Measurements from ENCODE around the gene UNC45A.

The UNC45A gene

DNA sequence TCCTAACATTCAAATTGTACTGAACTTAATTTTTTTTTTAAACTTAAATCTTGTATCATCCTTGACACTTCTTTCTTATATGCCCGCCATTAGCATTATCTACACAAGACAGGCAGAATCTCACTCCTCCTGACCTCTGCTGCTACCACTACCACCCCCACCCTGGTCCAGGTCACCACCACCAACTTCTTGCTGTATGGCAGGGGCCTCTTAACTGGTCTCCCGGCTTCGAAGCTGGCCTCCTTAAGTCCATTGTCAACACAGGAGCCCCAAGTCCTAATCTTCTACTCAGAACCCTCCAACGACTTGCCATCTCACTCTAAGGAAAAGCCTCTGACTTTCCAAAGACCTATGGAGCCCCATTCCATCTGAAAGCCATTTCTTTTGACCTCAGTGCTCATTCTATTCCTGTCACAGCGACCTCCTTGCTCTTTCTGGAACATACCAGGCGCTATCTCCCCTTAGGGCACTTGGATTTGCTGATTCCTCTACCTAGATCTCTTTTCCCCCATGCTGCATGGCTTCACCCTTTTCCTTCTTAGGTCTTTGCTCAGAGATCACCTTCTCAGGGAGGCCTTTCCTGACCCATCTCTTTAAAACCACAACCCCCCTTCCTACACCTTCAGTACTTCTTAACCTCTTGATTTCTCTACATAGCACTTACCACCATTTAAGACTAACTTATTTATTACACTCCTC is 56.7 kb downstream of the UNC45A start:
- H3K79me2 ChIP-seq (ENCODE audit: low read length): peaks cover 75% of the 10 kb centered on the region
- no peaks in the 10 kb centered on the region for H3K9me3 ChIP-seq (replicated peaks; ENCODE audit: insufficient read depth, low read length)
- no peaks in the 10 kb centered on the region for H3K36me3 ChIP-seq (replicated peaks; ENCODE audit: insufficient read depth, low read length)
- DNase-seq: no peak
- H3K4me2 ChIP-seq (ENCODE audit: low read depth, low read length): no peak overlapping the region
- H3K9ac ChIP-seq (ENCODE audit: low read length): no peak overlapping the region
- no peak for TF ChIP-seq EZH2 (optimal IDR thresholded peaks at IDR 0.05; ENCODE audit: low read depth, low read length)
- TF ChIP-seq, protein P1, sequence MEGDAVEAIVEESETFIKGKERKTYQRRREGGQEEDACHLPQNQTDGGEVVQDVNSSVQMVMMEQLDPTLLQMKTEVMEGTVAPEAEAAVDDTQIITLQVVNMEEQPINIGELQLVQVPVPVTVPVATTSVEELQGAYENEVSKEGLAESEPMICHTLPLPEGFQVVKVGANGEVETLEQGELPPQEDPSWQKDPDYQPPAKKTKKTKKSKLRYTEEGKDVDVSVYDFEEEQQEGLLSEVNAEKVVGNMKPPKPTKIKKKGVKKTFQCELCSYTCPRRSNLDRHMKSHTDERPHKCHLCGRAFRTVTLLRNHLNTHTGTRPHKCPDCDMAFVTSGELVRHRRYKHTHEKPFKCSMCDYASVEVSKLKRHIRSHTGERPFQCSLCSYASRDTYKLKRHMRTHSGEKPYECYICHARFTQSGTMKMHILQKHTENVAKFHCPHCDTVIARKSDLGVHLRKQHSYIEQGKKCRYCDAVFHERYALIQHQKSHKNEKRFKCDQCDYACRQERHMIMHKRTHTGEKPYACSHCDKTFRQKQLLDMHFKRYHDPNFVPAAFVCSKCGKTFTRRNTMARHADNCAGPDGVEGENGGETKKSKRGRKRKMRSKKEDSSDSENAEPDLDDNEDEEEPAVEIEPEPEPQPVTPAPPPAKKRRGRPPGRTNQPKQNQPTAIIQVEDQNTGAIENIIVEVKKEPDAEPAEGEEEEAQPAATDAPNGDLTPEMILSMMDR (IDR thresholded peaks at IDR 0.05; ENCODE audit: low read length): no peak
- H4K20me1 ChIP-seq (ENCODE audit: insufficient read depth, low read length): no peaks in the 10 kb centered on the region; the same call in 1 of the 2 replicates
- H3K4me1 ChIP-seq (ENCODE audit: low read length): peaks cover 45% of the 10 kb centered on the region
- H3K4me3 ChIP-seq (ENCODE audit: low read length): no peak overlapping the region
- peaks cover 26% of the 10 kb centered on the region for H3F3A ChIP-seq (ENCODE audit: insufficient read depth, low read length)
- H3K27me3 ChIP-seq (replicated peaks; ENCODE audit: insufficient read depth, low read length): no peaks in the 10 kb centered on the region
- no peak overlapping the region for H3K27ac ChIP-seq (ENCODE audit: low read length)
- H3K9me2 ChIP-seq (replicated peaks; ENCODE audit: insufficient read depth, low read length): no peaks in the 10 kb centered on the region
- H2AFZ ChIP-seq (ENCODE audit: low read length): no peak overlapping the region

GRCh38 chr15:90994059-90994416 is 59.0 kb downstream of the UNC45A start:
- Histone ChIP-seq H3F3A (ENCODE audit: insufficient read depth, low read length) (peaks cover 6% of the 10 kb centered on the region), H2AFZ (ENCODE audit: low read length) (peak overlapping the region; percentile 97), H3K27ac (ENCODE audit: low read length) (peak overlapping the region; percentile 66; the same call in 1 of the 2 replicates), H3K9me3 (replicated peaks; ENCODE audit: insufficient read depth, low read length) (no peaks in the 10 kb centered on the region), H3K9me2 (replicated peaks; ENCODE audit: insufficient read depth, low read length) (no peaks in the 10 kb centered on the region), H4K20me1 (ENCODE audit: insufficient read depth, low read length) (no peaks in the 10 kb centered on the region), H3K9ac (ENCODE audit: low read length) (peak overlapping the region; percentile 98), H3K79me2 (ENCODE audit: low read length) (peaks cover 52% of the 10 kb centered on the region), H3K4me3 (ENCODE audit: low read length) (peak overlapping the region; percentile 92), H3K4me1 (ENCODE audit: low read length) (peaks cover 22% of the 10 kb centered on the region), H3K27me3 (replicated peaks; ENCODE audit: insufficient read depth, low read length) (no peaks in the 10 kb centered on the region), H3K4me2 (ENCODE audit: low read depth, low read length) (peak overlapping the region; percentile 69; the same call in 1 of the 2 replicates), H3K36me3 (replicated peaks; ENCODE audit: insufficient read depth, low read length) (no peaks in the 10 kb centered on the region)
- TF ChIP-seq EZH2 (optimal IDR thresholded peaks at IDR 0.05; ENCODE audit: low read depth, low read length) (no peak), EZH2phosphoT487 (IDR thresholded peaks at IDR 0.05; ENCODE audit: low read length) (no peak)
- TF ChIP-seq, protein P1 (IDR thresholded peaks at IDR 0.05; ENCODE audit: low read length): no peak
- DNase-seq: peak; percentile 21

- no peak for TF ChIP-seq EZH2phosphoT487 (IDR thresholded peaks at IDR 0.05; ENCODE audit: low read length)
- no peak for TF ChIP-seq EZH2 (optimal IDR thresholded peaks at IDR 0.05; ENCODE audit: low read depth, low read length)
- TF ChIP-seq, protein P1 (IDR thresholded peaks at IDR 0.05; ENCODE audit: low read length): no peak
- peaks cover 45% of the 10 kb centered on the region for H3K79me2 ChIP-seq (ENCODE audit: low read length)
- no peaks in the 10 kb centered on the region for H3K9me2 ChIP-seq (replicated peaks; ENCODE audit: insufficient read depth, low read length)
- peak within 1 kb of the TSS; percentile 97 for H2AFZ ChIP-seq (ENCODE audit: low read length)
- no peaks in the 10 kb centered on the region for H3K36me3 ChIP-seq (replicated peaks; ENCODE audit: insufficient read depth, low read length)
- peak within 1 kb of the TSS; percentile 66; the same call in 1 of the 2 replicates for H3K27ac ChIP-seq (ENCODE audit: low read length)
- no peaks in the 10 kb centered on the region for H4K20me1 ChIP-seq (ENCODE audit: insufficient read depth, low read length)
- H3F3A ChIP-seq (ENCODE audit: insufficient read depth, low read length): peaks cover 2% of the 10 kb centered on the region; the same call in 1 of the 2 replicates
- H3K4me2 ChIP-seq (ENCODE audit: low read depth, low read length): peak within 1 kb of the TSS; percentile 73
- H3K27me3 ChIP-seq (replicated peaks; ENCODE audit: insufficient read depth, low read length): no peaks in the 10 kb centered on the region
- H3K4me1 ChIP-seq (ENCODE audit: low read length): peaks cover 15% of the 10 kb centered on the region
- no peaks in the 10 kb centered on the region for H3K9me3 ChIP-seq (replicated peaks; ENCODE audit: insufficient read depth, low read length)
- H3K4me3 ChIP-seq (ENCODE audit: low read length): peak within 1 kb of the TSS; percentile 92
- H3K9ac ChIP-seq (ENCODE audit: low read length): peak within 1 kb of the TSS; percentile 98
- peak; percentile 98 for DNase-seq
Measured at GRCh38 chr15:90994417-90995311, 59.6 kb downstream of the UNC45A start, which contains the start of gene PRC1. Gene PRC1 (minus strand): TSS chr15:90994535. CDS start chr15:90994417, 118 bp downstream.

Measured in MM.1S (cell line).